Chondrocyte (in vitro differentiated cells): ENCODE results near the gene ELL2. TPM values are rescaled to one million over a fixed set of nuclear protein-coding genes. Genes with fewer than 3 reads are reported as not detected.

Experiments used
- DNase-seq: peaks from one replicate; pipeline ENCODE4 v3.0.0; 2021; ENCODE audit warnings: mixed read lengths, low spot score
- H3K27ac Mint-ChIP-seq: one replicate; pipeline ENCODE4 v1.8.0; 2021; ENCODE audit warnings: mild to moderate bottlenecking, moderate library complexity, mixed read lengths; ENCODE audit not compliant: unreplicated experiment
- H3K27me3 Mint-ChIP-seq: 2 replicates; pipeline ENCODE4 v1.8.0; 2021; ENCODE audit warnings: low read depth, mixed read lengths
- H3K36me3 Mint-ChIP-seq: 2 replicates; pipeline ENCODE4 v1.8.0; 2021; ENCODE audit warnings: low read depth, mixed read lengths
- H3K4me1 Mint-ChIP-seq: 2 replicates; pipeline ENCODE4 v1.8.0; 2021; ENCODE audit warnings: low read depth, mild to moderate bottlenecking, mixed read lengths
- H3K4me3 Mint-ChIP-seq: one replicate; pipeline ENCODE4 v1.8.0; 2021; ENCODE audit warnings: mild to moderate bottlenecking, moderate library complexity, mixed read lengths; ENCODE audit not compliant: unreplicated experiment
- H3K9me3 Mint-ChIP-seq: 2 replicates; pipeline ENCODE4 v1.8.0; 2021; ENCODE audit warnings: low read depth, mixed read lengths
- total RNA-seq: library from RNA; stranded (reverse); gene quantifications from 3 replicates; pipeline ENCODE4 v1.2.1, GENCODE V29; 2021
- TF ChIP-seq, protein P1 (sequence below): fragments of 200-600 bp; sonication (generic); IDR thresholded peaks from 2 replicates; pipeline ENCODE4 v1.5.0; 2021; ENCODE audit warnings: antibody characterized with exemption, mild to moderate bottlenecking, moderate library complexity

Gene ELL2
- total RNA-seq, 1 donor from 2014 or later = 51.7 TPM

DNA sequence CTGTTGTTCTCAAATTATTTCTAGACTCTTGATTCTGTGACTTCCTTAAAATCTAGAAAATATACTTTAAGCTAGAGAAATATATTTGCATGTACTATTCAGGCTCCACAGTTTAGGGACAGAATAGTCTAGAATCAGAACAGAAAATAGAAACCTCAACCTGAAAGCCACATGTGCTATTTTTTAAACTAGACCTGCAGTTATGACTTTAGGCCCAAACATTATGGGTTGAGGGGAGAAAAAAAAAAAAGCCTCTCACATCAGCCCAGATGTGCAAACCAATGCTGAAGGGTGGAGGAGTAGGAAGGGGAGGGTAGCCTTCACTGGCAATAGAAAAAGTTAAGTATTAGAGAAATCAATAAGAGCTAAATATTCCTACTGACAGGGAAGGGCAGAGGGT lies 35.7 kb downstream of the ELL2 start:
- TF ChIP-seq, protein P1, sequence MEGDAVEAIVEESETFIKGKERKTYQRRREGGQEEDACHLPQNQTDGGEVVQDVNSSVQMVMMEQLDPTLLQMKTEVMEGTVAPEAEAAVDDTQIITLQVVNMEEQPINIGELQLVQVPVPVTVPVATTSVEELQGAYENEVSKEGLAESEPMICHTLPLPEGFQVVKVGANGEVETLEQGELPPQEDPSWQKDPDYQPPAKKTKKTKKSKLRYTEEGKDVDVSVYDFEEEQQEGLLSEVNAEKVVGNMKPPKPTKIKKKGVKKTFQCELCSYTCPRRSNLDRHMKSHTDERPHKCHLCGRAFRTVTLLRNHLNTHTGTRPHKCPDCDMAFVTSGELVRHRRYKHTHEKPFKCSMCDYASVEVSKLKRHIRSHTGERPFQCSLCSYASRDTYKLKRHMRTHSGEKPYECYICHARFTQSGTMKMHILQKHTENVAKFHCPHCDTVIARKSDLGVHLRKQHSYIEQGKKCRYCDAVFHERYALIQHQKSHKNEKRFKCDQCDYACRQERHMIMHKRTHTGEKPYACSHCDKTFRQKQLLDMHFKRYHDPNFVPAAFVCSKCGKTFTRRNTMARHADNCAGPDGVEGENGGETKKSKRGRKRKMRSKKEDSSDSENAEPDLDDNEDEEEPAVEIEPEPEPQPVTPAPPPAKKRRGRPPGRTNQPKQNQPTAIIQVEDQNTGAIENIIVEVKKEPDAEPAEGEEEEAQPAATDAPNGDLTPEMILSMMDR = no peak
- peaks cover 46% of the 10 kb centered on the region for H3K4me1 Mint-ChIP-seq
- no peaks in the 10 kb centered on the region for H3K9me3 Mint-ChIP-seq
- no peak overlapping the region for H3K4me3 Mint-ChIP-seq
- no peaks in the 10 kb centered on the region for H3K27me3 Mint-ChIP-seq
- H3K36me3 Mint-ChIP-seq = peaks cover 5% of the 10 kb centered on the region
- no peak for DNase-seq
- no peak overlapping the region for H3K27ac Mint-ChIP-seq

DNA sequence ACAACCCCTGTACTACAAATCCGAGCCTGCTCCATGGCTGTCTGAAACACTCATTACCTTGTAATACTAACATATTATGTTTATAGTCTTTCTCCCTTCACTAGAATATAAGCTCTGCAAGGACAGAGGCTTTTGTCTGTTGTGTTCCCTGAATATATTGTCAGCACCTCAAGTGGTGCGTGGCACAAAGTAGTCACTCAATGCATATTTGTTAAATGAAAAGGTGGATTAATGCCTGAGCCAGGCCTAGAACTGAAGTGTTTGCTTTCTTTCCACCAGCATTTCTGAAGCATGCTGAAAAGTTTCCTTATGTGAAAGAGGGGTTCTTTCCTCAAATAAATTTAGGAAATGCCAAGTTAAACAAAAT lies 36.3 kb downstream of the ELL2 start:
- Mint-ChIP-seq H3K27ac (no peak overlapping the region), H3K4me3 (no peak overlapping the region), H3K4me1 (peaks cover 42% of the 10 kb centered on the region), H3K36me3 (peaks cover 8% of the 10 kb centered on the region), H3K27me3 (no peaks in the 10 kb centered on the region), H3K9me3 (no peaks in the 10 kb centered on the region)
- no peak for DNase-seq
- TF ChIP-seq, protein P1 = no peak

DNA sequence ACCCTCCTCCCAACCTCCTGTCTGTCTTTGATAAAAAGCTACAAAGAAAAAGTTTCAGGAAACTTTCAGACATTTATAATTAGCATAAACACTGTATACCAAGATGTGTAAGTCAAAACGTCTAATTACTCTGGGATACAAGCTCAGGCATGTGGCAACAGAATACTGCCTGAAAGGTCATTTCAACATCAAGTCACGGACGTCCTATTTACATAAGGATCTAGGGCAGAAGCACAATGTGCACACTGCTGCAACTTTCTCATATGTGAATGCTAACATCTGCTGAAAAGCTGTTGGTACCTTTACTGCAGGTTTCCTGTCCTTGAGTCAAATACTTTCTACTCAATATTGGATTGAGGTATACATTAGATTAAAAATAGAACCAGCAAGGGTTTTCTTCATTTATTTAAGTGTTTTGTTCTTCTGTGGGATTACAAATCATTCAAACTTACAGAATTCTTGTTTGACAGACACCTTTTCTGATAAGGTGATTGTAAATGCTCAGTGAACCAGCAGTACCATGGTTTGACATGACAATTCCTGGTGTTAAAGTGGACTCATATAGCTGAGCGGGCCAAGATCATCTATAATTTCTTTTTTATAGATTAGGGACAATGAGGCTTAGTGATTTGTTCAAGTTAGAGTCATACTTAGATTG lies 36.8 kb downstream of the ELL2 start:
- H3K4me1 Mint-ChIP-seq = peaks cover 37% of the 10 kb centered on the region
- H3K27ac Mint-ChIP-seq = no peak overlapping the region
- TF ChIP-seq, protein P1 = no peak
- no peaks in the 10 kb centered on the region for H3K27me3 Mint-ChIP-seq
- H3K36me3 Mint-ChIP-seq = peaks cover 8% of the 10 kb centered on the region
- no peaks in the 10 kb centered on the region for H3K9me3 Mint-ChIP-seq
- DNase-seq = no peak
- H3K4me3 Mint-ChIP-seq = no peak overlapping the region

DNA sequence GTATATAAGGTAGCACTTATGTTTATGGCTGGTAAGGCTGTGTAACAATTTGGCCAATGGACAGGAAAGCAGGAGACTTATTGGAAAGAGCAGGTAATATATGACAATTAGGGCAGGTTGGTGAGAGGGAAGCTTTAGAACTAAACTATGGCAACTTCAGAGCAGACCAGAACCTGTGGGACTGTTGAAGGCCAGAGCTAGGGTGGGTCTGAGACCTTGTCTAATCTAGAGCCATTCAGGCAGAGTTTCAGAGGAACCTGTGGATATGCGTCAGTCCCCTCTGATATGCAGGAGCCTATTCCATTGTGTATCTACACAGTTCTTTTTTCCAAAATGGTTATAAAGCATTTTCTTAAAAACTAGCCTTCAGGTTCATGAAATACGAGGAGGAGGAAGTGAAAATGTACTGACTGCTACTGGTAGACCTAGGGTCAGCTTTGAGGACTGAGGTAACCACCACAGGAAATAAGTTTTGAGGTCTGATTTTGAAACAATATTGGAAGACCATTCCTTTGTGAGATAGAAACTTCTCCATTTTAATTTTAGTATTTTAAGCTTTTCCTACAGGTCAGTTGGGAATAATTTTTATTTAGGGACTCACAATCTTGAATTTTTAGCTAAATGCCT lies 37.6 kb downstream of the ELL2 start:
- Mint-ChIP-seq H3K27ac (no peak overlapping the region), H3K4me1 (peaks cover 32% of the 10 kb centered on the region), H3K4me3 (no peak overlapping the region), H3K27me3 (no peaks in the 10 kb centered on the region), H3K36me3 (peaks cover 8% of the 10 kb centered on the region), H3K9me3 (no peaks in the 10 kb centered on the region)
- TF ChIP-seq, protein P1 = no peak
- DNase-seq = no peak

DNA sequence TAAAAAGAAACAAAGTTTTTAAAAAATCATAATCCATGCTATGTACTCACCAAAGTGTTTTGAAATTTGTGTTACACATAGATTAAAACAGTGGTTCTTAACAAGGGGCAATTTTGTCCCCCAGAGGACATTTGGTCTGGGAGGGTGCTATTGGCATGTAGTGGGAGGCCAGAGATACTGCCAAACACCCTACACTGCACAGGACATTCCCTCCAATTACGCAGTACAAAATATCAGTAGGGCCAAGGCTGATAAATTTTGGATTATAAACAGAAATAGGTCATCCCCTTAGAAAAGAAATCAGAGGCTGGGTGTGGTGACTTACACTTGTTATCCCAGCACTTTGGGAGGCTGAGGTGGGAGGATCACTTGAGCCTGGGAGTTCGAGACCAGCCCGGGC lies 38.9 kb downstream of the ELL2 start:
- DNase-seq = no peak
- peaks cover 6% of the 10 kb centered on the region for H3K36me3 Mint-ChIP-seq
- TF ChIP-seq, protein P1 = no peak
- H3K4me3 Mint-ChIP-seq = no peak overlapping the region
- H3K27me3 Mint-ChIP-seq = no peaks in the 10 kb centered on the region
- H3K4me1 Mint-ChIP-seq = peaks cover 24% of the 10 kb centered on the region
- H3K9me3 Mint-ChIP-seq = no peaks in the 10 kb centered on the region
- no peak overlapping the region for H3K27ac Mint-ChIP-seq
